Esophagus muscularis mucosa (tissue), 4 donors: ENCODE data around the gene TRAF1. TPM values are rescaled to one million over a fixed set of nuclear protein-coding genes. Genes with fewer than 3 reads are reported as not detected.

Experiments
- DNase-seq: peaks from one replicate; pipeline ENCODE4 v3.0.0-alpha.2; 2017; ENCODE audit errors: extremely low spot score
- H3K27ac ChIP-seq, 4 donors: fragments of 200-600 bp; sonication (generic); replicated peaks in 1 of 4; 1 replicate in 3 of 4; 2 replicates in 1 of 4; pipeline ENCODE4 v1.5.1; 2016 to 2019; ENCODE audit warnings: mild to moderate bottlenecking in 1 of 4
- H3K27me3 ChIP-seq, 4 donors: fragments of 200-600 bp; sonication (generic); one replicate each; pipeline versions ENCODE4 v1.5.1 to v1.6.0; 2016 to 2019
- H3K36me3 ChIP-seq, 4 donors: fragments of 200-600 bp; sonication (generic); one replicate each; pipeline ENCODE4 v1.5.1; 2016 to 2019
- H3K4me1 ChIP-seq, 4 donors: fragments of 200-600 bp; sonication (generic); one replicate each; pipeline ENCODE4 v1.5.1; 2016 to 2019
- H3K4me3 ChIP-seq, 4 donors: fragments of 200-600 bp; sonication (generic); 1 replicate in 2 of 4; 2 replicates in 2 of 4; pipeline ENCODE4 v1.5.1; 2016 to 2019; ENCODE audit warnings: mild to moderate bottlenecking in 4 of 4, moderate library complexity in 1 of 4
- H3K9me3 ChIP-seq, 4 donors: fragments of 200-600 bp; sonication (generic); 1 replicate in 3 of 4; 2 replicates in 1 of 4; pipeline ENCODE4 v1.5.1; 2016 to 2019
- CTCF ChIP-seq, 3 experiments: fragments of 200-600 bp in 2 of 3; fragments of 450-650 bp in 1 of 3; sonication (generic) in 2 of 3; IDR thresholded peaks; one replicate each; pipeline ENCODE4 v1.5.1; 2017 to 2019; ENCODE audit warnings: antibody characterized with exemption in 3 of 3, mild to moderate bottlenecking in 2 of 3, moderate library complexity in 1 of 3
- EP300 ChIP-seq: sonication (generic); formaldehyde crosslinking; IDR thresholded peaks from one replicate; pipeline ENCODE4 v1.6.1; 2017; ENCODE audit warnings: antibody characterized with exemption
- POLR2A ChIP-seq: fragments of 450-650 bp; IDR thresholded peaks from one replicate; pipeline ENCODE4 v1.6.1; 2017; ENCODE audit warnings: antibody characterized with exemption, moderate library complexity, mild to moderate bottlenecking, low read depth
- POLR2AphosphoS5 ChIP-seq, 2 donors: sonication (generic); formaldehyde crosslinking; IDR thresholded peaks; one replicate each; pipeline ENCODE4 v1.6.1; 2017; ENCODE audit warnings: antibody characterized with exemption in 2 of 2
- WGBS: methylation state at CpG from one replicate; pipeline ENCODE4 v1.1.5; 2018; 5-methylcytosine and 5-hydroxymethylcytosine counted together
- intact Hi-C: fragments of 100-400 bp; cut with DNase I; formaldehyde crosslinking; loops from one replicate; pipeline ENCODE4 v1.15.1; 2023
- total RNA-seq, 4 donors: library from RNA; depleted of rRNA; stranded (reverse); fragments of >200 nt; gene quantifications; one replicate each; pipeline versions ENCODE4 v1.1.0 to v1.2.1, GENCODE V29; 2016

The TRAF1 gene
- total RNA-seq, 4 donors from 2014 or later = 4.0 to 7.4 (median 5.5) TPM

- TF ChIP-seq POLR2A (no peak), EP300 (peak; percentile 20), POLR2AphosphoS5 (IDR thresholded peaks at IDR 0.05) (no peak)
- Histone ChIP-seq H3K4me1 (peaks cover 31 to 53% (median 42%) of the 10 kb centered on the region in 4 donors), H3K9me3 (no peaks in the 10 kb centered on the region), H3K4me3 (peak overlapping the region; percentile 76 to 95 (median 84)), H3K27me3 (no peaks in the 10 kb centered on the region), H3K36me3 (no peaks in the 10 kb centered on the region), H3K27ac (peak overlapping the region; percentile 91 to 98 (median 94))
- DNase-seq = no peak
- WGBS = 41% methylated on average over 14 of the region's 14 CpGs
- intact Hi-C loops = no loop called here
Observed at GRCh38 chr9:120928015-120928482, 1.5 kb upstream of the TRAF1 start.

GRCh38 chr9:120927269-120928014 is 846 bp upstream of the TRAF1 start:
- Histone ChIP-seq H3K27ac (peak overlapping the region; percentile 91 to 98 (median 94)), H3K4me1 (peaks cover 31 to 56% (median 41%) of the 10 kb centered on the region in 4 donors), H3K4me3 (peak overlapping the region in 3 of 4 donors; percentile 76 to 95 (median 77)), H3K9me3 (no peaks in the 10 kb centered on the region), H3K36me3 (no peaks in the 10 kb centered on the region), H3K27me3 (no peaks in the 10 kb centered on the region)
- 68% methylated on average over 7 of the region's 8 CpGs for WGBS
- TF ChIP-seq CTCF (IDR thresholded peaks at IDR 0.05) (no peak), POLR2A (no peak), EP300 (no peak), POLR2AphosphoS5 (IDR thresholded peaks at IDR 0.05) (no peak)
- intact Hi-C loops = loop anchor here (2.0 kb wide), 1 partner anchor 51 kb away; the partner anchor contains the start of gene PHF19
- no peak for DNase-seq

GRCh38 chr9:120925535-120926396 is 830 bp downstream of the TRAF1 start:
- TF ChIP-seq EP300 = no peak
- TF ChIP-seq POLR2A = no peak
- peak in 1 of 2 donors; percentile 7 for TF ChIP-seq POLR2AphosphoS5 (IDR thresholded peaks at IDR 0.05)
- Histone ChIP-seq H3K27ac (peak overlapping the region; percentile 44 to 98 (median 74)), H3K9me3 (no peaks in the 10 kb centered on the region), H3K36me3 (no peaks in the 10 kb centered on the region), H3K4me1 (peaks cover 19 to 55% (median 41%) of the 10 kb centered on the region in 4 donors), H3K27me3 (no peaks in the 10 kb centered on the region), H3K4me3 (no peak overlapping the region)
- no peak for DNase-seq
- 57% methylated on average over 10 of the region's 13 CpGs for WGBS
- intact Hi-C loops = loop anchor here (2.0 kb wide), 1 partner anchor 49 kb away; the partner anchor contains the start of gene PHF19

GRCh38 chr9:120924698-120925534 is 1.7 kb downstream of the TRAF1 start:
- intact Hi-C loops = no loop called here
- Histone ChIP-seq H3K27me3 (no peaks in the 10 kb centered on the region), H3K9me3 (no peaks in the 10 kb centered on the region), H3K27ac (peak overlapping the region in 2 of 4 donors; percentile 52 to 55), H3K4me1 (peaks cover 27 to 63% (median 43%) of the 10 kb centered on the region in 4 donors), H3K4me3 (no peak overlapping the region), H3K36me3 (no peaks in the 10 kb centered on the region)
- TF ChIP-seq POLR2A (no peak), CTCF (IDR thresholded peaks at IDR 0.05) (no peak), EP300 (no peak), POLR2AphosphoS5 (IDR thresholded peaks at IDR 0.05) (no peak)
- 85% methylated on average over 11 of the region's 11 CpGs for WGBS
- DNase-seq = no peak

GRCh38 chr9:120923620-120924328 is 2.8 kb downstream of the TRAF1 start:
- WGBS = 91% methylated on average over 10 of the region's 11 CpGs
- Histone ChIP-seq H3K27ac (peak overlapping the region in 2 of 4 donors; percentile 2 to 49), H3K27me3 (no peaks in the 10 kb centered on the region), H3K4me3 (no peak overlapping the region), H3K36me3 (no peaks in the 10 kb centered on the region), H3K9me3 (no peaks in the 10 kb centered on the region), H3K4me1 (peaks cover 31 to 64% (median 46%) of the 10 kb centered on the region in 4 donors)
- no peak for TF ChIP-seq EP300
- TF ChIP-seq POLR2A = no peak
- no peak for TF ChIP-seq CTCF (IDR thresholded peaks at IDR 0.05)
- TF ChIP-seq POLR2AphosphoS5 (IDR thresholded peaks at IDR 0.05) = no peak
- DNase-seq = no peak
- intact Hi-C loops = no loop called here
